HG02763 (cell line): ENCODE measurements around the gene BANP.
"Not testable (repeated sequence)": the region's sequence is repeated elsewhere in the genome, so short reads cannot be mapped to it uniquely, and the experiment has no call there.

Source experiments
- ATAC-seq: cut with Tn5 transposase; IDR thresholded peaks from one replicate; pipeline ENCODE4 v1.9.1; 2021; ENCODE audit warnings: mild to moderate bottlenecking, moderate library complexity; ENCODE audit not compliant: unreplicated experiment

The BANP gene

DNA sequence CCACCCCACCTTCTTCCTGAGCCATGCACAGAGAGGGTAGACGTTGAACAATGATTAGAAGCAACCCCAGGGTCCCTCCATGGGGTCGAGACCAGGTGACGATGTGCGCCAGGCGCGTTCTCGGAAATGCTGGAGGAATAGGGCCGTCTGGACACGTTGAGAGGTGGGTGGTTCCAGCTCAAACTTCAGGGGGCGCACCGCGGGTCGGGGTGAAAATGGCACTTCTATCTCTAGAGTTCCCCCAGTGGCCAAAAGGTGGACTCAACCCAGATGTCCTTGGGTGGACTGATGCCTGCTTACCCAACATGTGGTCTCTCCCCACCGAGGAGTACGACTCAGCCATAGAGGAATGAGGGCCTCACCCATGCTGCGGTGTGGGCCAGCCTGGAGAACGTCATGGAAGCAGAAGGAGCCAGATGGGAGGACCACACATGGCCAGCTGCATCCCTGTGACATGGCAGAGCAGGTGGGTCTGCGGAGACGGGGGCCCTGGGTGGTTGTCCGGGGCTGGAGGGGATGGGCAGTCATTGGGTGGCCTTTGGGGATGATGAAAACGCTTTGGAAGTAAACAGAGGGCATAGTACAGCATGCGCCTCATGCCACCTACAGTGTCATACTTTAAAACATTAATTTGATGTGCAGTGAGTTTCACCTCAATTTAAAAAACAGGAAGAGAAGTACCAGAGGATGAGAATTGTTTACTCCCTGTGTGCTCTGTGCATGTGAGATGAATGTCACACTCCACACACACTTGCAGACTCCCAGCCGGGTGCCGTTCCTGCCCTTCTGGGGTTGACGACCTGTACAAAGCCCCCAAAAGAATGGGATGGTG, 147.7 kb downstream of the BANP start:
- not testable (repeated sequence) for ATAC-seq

GRCh38 chr16:88099563-88099890, 148.3 kb downstream of the BANP start:
- no peak for ATAC-seq

- ATAC-seq, result not testable (repeated sequence)
Measured at GRCh38 chr16:88099956-88100355, 148.7 kb downstream of the BANP start.

DNA sequence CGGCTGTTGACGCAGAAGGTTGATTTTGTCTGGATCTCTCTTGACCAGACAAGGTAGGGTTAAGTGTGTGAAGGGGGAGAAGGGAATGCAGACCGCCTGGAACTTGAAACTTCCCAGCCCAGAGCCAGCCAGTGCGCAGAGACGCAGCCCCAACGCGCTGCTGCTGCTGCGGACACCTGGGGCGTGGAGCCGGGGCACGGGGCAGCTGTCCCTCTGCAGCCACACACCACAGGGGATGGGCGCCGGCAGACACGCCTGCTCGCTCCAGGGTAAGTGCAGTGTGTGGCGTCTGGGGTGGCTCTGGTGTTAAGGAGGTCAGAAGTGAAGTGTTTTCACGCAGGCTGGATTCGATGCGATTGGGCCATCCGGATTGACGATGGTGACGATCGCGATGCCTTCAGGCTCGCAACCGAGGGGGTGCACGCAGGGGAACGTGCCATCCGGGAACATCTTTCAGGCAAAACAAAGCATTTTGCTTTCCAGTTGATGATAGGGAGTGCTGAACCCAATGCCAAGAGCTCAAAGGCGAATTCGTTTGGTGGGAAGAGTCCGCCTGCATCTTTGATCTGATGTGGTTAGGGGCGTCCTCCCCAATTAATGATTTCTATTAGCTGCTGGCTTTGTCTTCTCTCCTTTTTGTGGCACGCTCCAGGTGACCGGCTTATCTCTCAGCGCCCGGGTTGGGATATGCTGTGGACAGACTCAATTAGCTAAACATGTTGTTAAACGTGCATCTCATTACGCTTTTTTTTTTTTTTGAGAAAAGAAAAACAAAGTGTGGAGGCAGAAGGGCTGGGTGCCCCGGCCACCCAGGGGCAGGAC, 149.8 kb downstream of the BANP start:
- ATAC-seq, result not testable (repeated sequence)

GRCh38 chr16:88101623-88102105, 150.4 kb downstream of the BANP start:
- not testable (repeated sequence) for ATAC-seq

DNA sequence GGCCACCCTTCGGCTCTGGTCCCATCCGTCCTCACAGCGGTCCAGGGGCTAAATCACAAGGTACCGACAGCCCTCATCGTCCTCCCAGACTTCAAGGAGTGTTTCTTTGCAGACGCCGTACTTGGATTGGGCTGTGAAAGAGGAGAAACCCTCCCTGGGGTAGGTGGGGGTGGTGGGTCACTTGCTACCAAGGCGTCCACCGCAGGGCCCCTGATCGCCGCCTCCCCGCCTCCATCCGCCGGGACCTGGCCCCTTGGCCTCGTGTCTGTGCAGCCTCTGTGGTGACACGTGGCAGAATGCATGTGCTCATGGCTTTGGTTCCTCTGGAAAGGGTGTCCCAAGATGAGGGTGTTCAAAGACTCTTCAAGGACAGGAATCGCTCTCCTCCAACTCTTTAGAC, 151.4 kb downstream of the BANP start:
- ATAC-seq, result no peak

DNA sequence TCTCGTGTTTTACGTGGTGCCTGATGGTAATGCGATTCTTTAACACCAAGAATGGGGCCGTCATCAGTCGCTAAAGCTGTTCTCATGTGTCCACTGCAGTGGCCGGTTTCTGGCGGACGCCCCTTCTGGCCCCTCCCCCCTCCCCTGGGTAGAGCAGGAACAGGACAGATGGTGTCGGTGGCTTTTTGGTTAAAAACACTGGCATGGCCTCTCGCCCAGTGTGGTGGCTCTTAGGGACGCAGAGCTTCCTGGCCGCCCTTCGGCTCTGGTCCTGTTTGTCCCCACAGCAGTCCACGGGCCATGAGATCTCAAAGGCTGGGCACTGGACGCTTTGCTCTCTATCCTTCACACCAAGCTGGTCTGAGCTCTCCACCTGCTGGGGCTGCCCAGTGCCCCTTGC, 151.8 kb downstream of the BANP start:
- ATAC-seq, result no peak

- ATAC-seq, result no peak
Measured at GRCh38 chr16:88103581-88104188, 152.5 kb downstream of the BANP start.

DNA sequence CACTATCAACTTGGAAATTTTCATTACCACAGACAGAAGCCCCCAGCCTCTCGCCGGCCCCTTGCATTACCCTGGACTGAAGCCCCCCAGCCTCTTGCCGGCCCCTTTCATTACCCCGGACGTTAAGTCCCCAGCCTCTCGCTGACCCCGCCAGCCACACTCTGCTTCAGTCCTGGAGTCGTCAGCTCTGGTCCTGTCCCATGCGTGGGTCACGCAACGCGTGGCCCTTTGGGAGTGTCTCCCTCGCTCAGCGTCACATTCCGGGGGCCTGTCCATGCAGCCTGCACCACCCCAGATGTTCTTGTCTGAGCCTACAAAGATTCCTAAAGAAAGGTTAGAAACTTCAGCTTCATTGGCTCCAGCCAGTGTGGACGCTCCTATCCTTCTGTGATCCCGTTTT, 153.1 kb downstream of the BANP start:
- ATAC-seq, result not testable (repeated sequence)

- ATAC-seq, result not testable (repeated sequence)
Measured at GRCh38 chr16:88105574-88106140, 154.4 kb downstream of the BANP start.

- ATAC-seq, result not testable (repeated sequence)
Measured at GRCh38 chr16:88106566-88106965, 155.3 kb downstream of the BANP start.

DNA sequence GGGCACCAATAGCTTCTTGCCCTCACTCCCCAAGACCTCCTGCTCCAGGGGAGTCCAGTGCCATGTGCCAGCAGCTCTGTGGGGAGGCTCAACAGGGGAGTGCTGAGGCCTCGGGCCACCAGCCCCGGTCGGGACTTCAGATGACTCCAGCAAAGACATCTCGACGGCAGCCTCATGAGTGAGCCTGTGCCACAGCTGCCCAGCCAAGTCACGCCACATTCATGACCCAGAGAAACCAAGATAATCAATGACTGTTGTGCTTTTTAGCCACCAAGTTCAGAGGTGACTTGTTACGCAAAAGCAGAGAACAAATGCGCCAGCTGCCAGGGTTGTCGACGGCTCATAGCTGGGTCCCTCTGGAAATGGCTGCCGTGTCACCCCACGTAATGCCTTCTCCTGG, 157.5 kb downstream of the BANP start:
- no peak for ATAC-seq

DNA sequence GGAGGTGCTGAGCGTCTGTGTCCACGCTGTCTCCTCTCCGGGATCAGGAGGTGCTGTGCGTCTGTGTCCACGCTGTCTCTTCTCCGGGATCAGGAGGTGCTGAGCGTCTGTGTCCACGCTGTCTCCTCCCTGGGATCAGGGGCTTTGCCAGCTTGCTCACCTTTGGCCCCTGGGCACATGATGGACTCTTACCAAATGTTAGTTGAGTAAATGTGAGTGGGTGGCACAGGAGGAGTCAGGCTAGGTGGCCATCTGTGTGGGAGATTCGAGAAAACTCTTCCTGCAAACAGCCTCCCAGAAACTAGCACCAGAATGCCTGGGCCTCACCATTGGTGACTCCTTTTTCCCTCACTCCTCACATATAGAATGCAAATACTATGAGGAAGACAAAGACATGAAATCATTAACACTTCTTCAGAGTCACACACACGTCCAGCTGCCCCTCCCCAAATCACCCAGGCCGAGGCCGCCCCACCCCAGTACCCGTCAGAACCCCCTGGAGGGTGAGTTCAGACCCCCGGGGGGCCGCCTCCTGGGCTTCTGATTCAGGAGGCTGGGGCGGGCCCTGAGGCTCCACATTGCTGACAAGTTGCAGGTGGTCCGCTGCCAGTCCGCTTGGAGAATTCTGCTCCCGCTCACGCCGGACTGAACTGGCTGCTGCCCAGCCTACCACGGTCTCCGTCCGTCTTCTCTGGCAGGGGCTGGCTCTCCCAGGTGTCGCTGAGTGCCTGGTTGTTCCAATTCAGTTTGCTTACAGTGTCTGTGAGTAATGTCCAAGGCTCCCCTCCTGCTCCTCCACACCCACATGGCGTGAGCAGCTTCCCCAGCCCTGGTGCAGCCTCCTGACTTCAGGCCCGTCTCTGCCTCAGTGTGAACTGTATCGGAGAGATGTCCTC, 158.7 kb downstream of the BANP start:
- not testable (repeated sequence) for ATAC-seq

DNA sequence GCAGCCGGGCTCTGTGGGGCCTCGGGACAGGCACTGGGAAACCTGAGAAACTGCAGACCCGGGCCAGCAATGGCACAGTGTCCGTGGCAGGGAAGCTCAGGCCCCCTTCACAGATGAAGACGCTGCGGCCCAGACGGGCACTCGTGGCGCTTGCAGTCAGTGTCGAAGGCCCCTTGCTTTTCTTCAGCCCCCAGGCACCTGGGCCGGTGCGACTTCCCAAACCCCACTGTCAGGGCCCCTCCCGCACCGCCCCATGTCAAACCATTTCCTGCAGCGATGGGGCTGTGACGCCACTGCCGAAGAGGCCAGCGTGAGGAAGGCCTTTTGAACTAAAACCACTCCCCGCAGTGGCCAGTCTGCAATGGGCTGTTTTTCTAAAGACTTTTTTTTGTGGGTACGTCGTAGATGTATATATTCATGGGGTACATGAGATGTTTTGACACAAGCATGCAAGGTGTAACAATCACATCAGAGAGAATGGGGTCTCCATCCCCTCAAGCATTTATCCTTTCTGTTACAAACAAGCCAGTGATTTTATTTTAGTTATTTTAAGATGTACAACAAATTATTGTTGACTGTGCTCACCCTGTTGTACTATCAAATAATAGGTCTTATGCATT, 159.8 kb downstream of the BANP start:
- not testable (repeated sequence) for ATAC-seq

DNA sequence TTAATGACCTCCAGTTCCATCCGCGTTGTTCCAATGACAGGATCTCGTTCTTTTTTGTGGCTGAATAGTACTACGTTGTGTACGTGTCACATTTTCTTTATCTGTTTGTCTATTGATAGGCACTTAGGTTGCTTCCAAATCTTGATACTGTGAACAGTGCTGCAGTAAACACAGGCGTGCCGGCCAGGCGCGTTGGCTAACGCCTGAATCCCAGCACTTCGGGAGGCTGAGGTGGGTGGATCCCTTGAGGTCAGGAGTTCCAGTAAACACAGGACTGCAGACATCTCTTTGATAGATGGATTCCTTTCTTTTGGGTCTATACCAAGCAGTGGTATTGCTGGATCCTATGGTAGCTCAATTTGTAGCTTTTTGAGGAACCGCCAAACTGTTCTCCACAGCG, 160.7 kb downstream of the BANP start:
- not testable (repeated sequence) for ATAC-seq

DNA sequence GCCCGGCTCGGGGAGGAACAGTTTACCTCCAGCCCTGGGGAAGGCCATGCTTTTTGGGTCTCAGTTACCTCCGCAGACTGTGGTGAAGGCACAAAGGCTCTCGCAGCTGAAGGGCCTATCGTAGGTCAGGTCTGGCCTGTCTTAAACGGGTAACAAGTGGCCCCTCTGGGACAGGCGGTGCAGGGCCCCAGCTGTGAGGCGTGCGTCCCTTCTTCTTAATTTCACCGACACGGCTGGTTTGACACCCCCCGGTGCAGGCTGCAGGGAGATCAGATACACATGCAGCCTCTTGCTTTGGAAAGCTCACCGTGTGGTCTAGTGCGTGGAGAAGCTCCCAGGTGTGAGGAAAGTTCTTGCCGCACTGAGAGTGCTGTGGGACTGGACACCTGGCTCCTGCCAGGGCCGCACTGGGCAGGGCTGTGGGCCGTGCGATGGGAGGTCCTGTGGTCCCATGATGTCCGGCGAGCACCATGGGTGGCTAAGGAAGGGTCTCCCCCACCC, 162.4 kb downstream of the BANP start:
- no peak for ATAC-seq

GRCh38 chr16:88114541-88115228, 163.5 kb downstream of the BANP start:
- ATAC-seq, result not testable (repeated sequence)

GRCh38 chr16:88116121-88116520, 164.9 kb downstream of the BANP start:
- ATAC-seq, result no peak

GRCh38 chr16:88117476-88117868, 166.2 kb downstream of the BANP start:
- no peak for ATAC-seq
